Neural cell (in vitro differentiated cells): Measurements from ENCODE around the gene HOXB7.

Experiments used
- EP300 ChIP-seq: fragments of 450-650 bp; conservative IDR thresholded peaks from 2 replicates; pipeline ENCODE4 v1.6.1; 2014; ENCODE audit warnings: antibody characterized with exemption, mild to moderate bottlenecking, moderate library complexity; ENCODE audit not compliant: poor library complexity, severe bottlenecking
- EZH2 ChIP-seq: fragments of 200-600, 300-800 bp; shearing (Covaris generic), sonication (generic); IDR thresholded peaks from 2 replicates; pipeline ENCODE4 v1.6.1; 2014; ENCODE audit warnings: antibody characterized with exemption, low read length, borderline replicate concordance, mild to moderate bottlenecking; ENCODE audit not compliant: insufficient read depth, poor library complexity, severe bottlenecking
- POLR2AphosphoS5 ChIP-seq: IDR thresholded peaks from 2 replicates; pipeline ENCODE4 v1.6.1; 2012
- RAD21 ChIP-seq: fragments of 450-650 bp; conservative IDR thresholded peaks from 2 replicates; pipeline ENCODE4 v1.6.1; 2014; ENCODE audit warnings: antibody characterized with exemption, mild to moderate bottlenecking, moderate library complexity
- TF ChIP-seq, protein P1 (sequence below): fragments of 450-650 bp; IDR thresholded peaks from 2 replicates; pipeline ENCODE4 v1.5.1; 2014; ENCODE audit warnings: antibody characterized with exemption, mild to moderate bottlenecking, moderate library complexity; ENCODE audit not compliant: poor library complexity, severe bottlenecking

DNA sequence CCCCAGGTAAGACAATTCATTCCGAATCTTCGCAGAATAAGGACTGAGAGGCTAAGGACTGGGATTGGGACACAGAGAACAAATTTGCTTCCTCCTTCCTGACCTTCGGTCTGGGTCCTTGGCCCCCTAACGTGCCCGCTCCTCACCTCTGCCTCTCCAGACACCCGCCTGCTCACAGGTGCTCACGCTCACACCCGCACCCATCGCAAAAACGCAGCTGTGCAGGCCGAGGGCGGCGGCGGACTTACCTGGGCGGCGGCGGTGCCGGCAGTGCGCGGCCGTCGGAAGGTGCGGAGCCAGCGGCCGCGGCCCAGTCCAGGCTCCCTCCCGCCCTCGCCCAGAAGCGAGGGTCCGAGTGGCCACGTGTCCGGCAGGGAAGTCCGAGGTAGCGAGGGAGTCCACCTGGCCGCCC lies 22.5 kb upstream of the HOXB7 start:
- TF ChIP-seq POLR2AphosphoS5 = no peak
- TF ChIP-seq, protein P1, sequence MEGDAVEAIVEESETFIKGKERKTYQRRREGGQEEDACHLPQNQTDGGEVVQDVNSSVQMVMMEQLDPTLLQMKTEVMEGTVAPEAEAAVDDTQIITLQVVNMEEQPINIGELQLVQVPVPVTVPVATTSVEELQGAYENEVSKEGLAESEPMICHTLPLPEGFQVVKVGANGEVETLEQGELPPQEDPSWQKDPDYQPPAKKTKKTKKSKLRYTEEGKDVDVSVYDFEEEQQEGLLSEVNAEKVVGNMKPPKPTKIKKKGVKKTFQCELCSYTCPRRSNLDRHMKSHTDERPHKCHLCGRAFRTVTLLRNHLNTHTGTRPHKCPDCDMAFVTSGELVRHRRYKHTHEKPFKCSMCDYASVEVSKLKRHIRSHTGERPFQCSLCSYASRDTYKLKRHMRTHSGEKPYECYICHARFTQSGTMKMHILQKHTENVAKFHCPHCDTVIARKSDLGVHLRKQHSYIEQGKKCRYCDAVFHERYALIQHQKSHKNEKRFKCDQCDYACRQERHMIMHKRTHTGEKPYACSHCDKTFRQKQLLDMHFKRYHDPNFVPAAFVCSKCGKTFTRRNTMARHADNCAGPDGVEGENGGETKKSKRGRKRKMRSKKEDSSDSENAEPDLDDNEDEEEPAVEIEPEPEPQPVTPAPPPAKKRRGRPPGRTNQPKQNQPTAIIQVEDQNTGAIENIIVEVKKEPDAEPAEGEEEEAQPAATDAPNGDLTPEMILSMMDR = no peak
- TF ChIP-seq RAD21 = no peak
- peak; percentile 11 for TF ChIP-seq EZH2
- no peak for TF ChIP-seq EP300
